HG03571 (cell line): ENCODE results near the gene CDA.

ENCODE experiments used
- ATAC-seq: cut with Tn5 transposase; IDR thresholded peaks from one replicate; pipeline ENCODE4 v1.9.1; 2021; ENCODE audit not compliant: unreplicated experiment

Gene CDA

DNA sequence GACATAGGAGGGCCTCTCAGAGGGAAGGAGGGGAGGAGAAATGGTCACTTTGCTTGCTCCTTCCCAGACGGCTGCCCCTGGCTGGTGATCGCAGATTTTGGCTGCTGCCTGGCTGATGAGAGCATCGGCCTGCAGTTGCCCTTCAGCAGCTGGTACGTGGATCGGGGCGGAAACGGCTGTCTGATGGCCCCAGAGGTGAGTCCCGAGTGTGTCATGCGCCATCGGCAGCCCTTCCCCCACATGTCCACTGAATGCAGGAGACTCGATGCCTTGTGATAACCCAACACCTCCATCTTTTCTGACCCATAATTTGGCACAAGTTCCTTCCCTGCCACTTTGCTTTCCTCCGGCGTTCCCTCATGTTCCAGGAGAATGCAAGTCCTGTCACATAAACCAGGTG, 59.5 kb downstream of the CDA start:
- ATAC-seq = no peak

DNA sequence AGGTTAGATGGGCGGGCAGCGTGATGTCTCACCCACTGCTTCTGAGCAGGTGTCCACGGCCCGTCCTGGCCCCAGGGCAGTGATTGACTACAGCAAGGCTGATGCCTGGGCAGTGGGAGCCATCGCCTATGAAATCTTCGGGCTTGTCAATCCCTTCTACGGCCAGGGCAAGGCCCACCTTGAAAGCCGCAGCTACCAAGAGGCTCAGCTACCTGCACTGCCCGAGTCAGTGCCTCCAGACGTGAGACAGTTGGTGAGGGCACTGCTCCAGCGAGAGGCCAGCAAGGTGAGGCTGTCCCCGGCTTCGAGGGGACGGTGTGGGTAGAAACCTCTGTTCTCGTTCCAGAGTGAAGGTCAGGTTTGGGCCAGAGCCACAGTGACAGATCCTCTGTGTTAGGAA, 60.0 kb downstream of the CDA start:
- ATAC-seq = no peak

DNA sequence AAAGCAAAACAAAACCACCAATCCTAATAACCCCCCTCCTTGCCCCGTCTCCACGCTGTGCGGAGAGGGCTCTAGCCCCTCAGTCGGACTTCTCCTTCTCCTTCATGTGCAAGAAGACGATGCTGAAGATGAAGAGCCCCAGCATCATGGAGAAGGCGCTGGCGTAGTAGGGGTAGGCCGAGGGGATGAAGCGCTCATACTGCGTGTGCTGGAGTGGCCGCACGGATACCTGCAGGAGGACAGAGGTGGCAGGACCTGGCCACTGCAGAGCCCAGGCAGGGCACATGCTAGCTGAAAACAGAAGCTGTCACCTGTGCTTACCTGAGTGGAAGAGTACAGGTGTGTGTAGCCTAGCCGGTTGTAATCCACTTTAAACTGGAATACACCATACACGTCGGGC, 63.4 kb downstream of the CDA start:
- ATAC-seq = no peak

DNA sequence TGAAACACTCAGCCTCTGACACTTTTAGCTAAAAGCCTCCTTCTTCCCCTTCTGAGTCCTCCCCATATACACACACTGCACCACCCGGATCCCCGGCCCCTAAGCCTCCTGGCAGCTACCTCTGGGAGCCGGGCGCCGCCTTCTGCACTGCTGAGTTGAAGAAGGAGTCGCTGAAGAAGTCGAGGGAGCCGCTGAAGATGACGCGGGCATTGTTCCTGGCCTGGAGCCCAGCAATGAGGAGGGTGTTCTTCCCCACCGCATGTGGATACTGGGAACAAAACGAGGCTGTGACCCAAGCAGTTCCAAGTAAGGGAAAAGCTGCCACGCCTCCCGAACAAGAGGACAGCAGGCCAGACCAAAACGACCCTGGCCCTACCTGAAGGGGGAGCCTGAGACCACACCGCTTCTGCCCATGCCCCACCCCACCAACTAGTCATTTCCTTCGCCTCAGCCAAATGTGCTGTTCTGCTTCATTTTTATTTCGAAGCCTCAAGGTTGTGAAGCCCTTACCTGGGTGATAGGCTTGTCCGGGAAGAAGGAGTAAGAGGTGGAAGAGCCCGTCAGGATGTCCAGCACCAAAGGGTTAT, 65.3 kb downstream of the CDA start:
- ATAC-seq = no peak

DNA sequence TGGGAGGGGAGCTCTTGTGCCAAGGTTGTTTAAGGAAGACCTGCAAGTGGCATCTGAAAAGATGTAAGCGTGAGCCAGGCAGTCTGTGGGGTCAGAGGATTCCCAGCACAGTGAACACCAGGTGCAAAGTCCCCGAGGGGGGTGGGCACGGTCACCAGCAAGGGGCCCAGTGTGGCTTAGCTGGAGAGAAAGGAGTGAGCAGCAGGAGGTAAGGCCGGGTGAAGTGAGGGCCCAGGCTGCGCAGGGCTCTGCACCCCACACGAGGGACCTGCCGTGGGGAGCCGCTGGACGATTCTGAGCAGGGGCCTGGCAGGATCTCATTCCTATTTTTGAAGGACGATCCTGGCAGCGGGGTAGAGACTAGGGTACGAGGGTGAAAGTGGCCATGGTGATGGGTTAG, 68.1 kb downstream of the CDA start:
- no peak for ATAC-seq

DNA sequence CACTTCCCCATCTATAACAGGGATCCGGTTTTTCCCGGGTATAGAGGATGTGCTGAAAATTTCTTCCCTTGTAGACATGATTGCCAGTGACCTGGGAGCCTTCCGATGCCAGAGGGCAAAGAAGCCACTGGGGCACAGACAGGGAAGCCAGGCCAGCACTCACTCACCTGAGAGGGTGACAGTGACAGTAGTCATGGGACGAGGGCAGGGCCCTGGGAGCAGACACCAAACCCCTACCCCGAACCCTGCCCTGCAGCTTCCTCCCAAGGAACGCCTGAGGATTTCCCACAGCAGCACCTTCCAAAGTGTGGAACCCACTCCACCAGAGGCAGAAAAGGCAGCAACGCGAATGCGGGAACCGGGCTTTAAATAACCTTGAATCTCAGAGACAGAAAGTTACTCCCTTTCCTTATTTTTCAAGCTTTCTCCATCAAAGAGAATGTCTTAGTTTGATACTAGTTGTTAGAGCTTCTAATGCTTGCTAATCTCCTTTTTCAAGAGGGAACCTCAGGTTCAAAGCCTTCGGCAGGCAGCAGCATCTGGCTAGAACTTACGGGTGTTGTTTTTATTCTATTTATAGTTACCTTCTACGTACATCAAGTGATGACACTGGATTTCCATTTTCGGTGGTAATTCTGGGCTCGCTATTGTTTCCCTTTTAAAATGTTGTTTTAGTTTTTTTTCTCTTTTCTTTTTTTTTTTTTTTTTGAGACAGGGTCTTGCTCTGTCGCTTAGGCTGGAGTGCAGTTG, 69.4 kb downstream of the CDA start:
- no peak for ATAC-seq

DNA sequence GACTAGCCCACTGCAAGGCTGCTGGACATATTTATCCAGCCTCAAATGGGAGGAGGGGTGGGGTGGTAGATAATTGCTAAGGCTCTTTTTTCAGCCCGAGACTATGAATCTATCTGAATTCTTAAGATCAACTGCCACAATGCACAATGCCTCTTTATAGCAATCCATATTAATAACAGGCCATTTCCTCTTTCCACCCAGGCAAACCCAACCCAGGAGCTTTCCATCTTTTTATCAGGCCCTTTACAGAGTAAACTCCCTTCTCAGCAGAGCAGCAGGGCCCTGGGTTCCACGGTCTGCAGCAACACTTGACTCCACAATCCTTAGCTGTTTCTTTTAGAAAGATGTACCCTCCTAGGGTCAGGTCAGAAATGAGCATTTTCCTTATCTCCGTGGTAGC, 71.5 kb downstream of the CDA start:
- ATAC-seq = no peak

DNA sequence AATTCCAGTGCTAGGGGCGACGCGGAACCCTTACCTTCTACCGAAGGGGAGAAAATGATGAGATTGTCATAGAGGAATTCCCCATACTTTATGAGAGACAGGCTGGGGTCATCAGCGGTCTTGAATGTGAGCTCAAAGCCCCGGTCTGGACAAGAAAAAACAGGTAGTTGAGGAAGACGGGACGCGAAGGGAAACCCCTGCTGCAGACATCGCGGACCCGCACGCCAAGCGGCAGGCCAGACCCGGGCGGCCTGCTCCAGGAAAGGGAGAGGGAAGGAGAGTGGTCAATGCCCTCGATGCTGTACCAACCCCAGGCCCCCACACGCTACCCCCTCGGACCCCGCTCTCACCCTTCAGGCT, 71.9 kb downstream of the CDA start:
- ATAC-seq = peak; percentile 9

DNA sequence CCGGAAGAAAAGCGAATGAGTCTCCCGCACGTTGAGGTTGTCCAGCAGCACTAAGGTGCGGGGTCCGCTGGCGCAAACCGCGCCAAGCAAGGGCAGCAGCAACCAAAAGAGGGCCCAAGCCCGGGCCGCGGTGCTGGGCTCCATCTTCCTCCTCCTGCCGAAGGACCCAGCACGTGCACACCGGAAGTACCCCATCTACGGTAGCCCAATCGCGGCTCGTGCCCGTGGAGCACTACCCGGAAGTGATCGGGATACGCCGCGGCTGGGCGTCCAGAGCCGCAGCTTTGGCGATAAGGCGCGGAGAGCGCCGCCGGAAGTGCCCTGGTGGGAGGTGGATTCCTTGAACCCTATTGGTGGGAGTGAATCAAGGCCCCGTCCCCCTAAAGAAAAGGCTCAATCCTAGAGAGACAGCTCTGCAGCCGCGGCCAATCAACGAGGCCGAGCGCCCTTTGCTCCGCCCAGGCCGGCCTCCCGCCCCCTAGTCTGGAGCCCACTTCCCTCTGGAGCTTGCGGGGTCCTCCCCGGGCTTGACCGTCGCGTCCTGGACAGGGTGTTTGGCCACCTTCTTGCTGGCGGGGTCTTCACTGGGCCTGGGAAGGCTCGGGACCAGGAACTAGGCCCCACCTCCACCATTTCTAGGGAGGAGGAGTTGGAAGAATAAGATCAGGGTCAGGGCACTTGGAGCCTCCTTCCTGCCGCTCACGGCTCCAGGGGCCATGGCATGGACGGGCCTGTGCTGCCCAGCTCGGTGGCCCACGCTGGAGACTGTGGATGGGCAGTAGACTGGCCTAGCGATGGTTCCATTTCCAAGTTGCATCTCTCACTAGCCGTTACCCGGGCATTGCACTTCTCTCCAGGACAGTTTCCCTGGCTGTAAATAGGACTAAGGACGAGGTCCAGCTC, 72.6 kb downstream of the CDA start, which contains the start of gene DDOST:
Gene DDOST (minus strand): TSS at position 163 of the 903 bp plus-strand sequence. CDS start 19 bp downstream, at position 144.
- peak; percentile 93 for ATAC-seq

DNA sequence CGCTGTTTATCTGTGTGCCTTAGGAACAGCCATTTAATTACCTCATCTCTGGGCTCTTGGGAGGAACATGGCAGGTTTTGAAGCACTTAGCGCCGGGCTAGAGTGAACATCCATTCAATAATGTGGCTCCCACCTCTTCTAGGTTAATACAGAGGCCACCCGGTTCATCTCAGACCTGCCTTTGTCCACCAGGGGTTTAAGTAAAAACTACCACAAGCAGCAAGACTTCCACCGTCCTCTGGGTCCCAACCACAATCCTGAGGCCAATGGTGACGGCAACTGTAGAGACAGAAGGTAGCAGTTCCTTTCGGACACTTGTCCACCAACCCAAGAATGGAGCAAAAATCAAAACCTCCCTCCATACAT, 73.2 kb downstream of the CDA start:
- no peak for ATAC-seq

DNA sequence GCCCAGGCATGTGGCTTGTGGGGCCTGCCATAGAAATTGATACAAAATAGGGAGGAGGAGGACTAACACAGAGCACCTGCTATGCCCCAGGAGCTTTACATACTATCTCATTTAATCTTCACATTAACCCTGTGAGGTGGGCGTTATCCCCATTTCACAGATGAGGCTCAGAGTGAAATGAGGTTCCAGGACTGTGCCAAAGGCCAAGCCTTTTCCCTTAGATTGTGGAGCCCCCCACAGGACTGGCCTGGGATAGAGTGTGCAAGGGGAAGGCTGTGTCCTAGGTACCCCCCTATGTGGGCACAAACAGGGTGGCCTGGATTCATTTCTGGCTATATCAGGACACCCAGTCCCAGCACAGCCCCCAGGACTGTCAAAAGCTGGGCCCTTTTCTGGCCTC, 74.5 kb downstream of the CDA start:
- no peak for ATAC-seq

DNA sequence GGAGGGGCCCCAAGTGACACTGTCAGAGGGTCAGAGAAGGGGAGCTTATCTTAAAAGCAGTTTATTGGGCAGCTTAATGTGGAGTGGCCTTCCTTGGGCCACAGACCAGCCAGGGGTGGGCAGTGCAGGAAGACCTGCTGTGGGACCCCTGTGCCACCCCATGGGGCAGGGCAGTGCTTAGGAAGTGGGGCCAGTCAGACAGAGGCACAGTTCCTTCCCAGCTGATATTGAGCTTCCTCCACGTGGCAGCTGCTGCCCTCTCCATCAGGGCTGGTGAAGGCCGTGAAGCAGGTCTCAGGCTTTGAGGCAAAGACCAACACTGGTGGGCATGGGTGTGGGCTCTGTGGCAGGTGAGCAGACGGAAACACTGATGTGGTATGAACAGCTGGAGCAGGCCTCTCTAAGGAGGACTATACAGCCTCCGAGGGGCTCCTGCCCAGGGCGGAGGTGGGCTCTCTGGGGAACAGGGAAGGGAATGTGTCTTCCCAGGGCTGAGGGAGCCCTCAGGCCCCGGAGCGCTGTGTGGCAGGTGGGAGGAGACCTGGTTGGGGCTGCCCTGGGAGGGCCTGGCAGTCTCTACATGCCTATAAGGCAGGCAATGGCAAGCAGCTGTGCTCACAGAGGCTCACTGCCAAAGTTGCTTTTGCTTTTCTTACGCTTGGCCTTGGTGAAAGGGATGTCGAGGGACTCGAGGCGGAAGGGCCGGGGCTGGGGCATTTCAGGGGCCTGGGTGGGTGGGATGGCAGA, 75.2 kb downstream of the CDA start:
- ATAC-seq = no peak

DNA sequence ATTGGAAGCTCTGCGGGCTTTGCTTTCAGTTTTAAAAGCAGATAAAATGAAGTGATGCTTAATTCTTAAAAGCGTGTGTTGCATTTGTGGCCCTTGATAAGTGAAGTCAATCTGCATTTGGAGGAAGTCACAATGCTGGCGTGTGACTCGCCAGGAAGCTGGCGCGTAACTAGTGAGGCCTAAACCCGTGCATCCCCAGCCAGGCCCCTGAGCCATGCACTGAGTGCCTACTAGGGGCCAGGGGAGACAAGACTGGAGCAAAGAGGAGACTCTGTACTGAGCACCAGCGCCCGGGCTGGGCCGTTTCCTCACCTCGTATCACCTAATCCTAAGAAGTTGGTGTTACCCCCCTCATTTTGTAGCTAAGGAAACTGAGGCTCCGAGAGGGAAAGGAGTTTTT, 76.8 kb downstream of the CDA start:
- ATAC-seq = no peak

DNA sequence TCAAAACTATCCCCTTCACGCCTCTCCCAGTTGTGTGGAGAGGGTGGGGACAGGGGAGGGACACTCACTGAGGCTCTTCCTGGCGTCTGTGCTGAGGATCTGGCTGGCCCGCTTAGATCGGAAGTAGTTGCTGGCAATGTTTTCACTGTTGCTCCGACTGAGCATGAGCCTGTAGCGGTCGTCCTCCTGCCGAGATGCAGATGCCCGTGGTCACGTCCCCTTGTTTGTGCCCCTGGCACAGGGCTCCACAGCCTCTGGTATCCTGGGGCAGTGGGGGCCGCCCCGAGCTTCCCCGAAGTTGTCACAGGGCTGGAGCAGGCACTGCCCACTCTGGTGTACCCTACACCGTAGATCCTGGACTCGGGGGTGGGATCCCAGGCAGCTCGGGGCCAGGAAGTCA, 77.2 kb downstream of the CDA start:
- ATAC-seq = no peak

DNA sequence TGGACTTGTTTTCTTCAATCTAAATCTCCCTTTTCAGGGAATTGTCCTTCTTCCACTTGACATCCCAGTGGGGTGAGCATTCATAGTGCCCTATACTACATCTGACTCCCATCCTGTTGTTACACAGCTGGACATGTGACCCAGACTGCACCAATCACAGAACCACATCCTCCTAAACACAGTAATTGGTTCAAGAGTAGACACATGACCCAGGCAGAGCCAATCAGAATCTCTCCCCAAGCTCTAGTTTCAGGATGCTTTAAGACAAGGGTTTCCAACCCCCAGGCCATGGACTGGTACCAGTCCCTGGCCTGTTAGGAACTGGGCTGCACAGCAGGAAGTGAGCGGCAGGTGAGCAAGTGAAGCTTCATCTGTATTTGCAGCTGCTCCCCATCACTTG, 77.9 kb downstream of the CDA start:
- ATAC-seq = no peak
